ENCODE data around the gene HUS1B. TPM values are rescaled to one million over a fixed set of nuclear protein-coding genes. Genes with fewer than 3 reads are reported as not detected.

The HUS1B gene
- total and polyA plus RNA-seq, 2 experiments from 2014 or later, result 1.3 to 3.9 TPM

GRCh38 chr6:650098-650497 is 6.8 kb downstream of the HUS1B start:
- peak; percentile 88 for ATAC-seq
- Histone ChIP-seq H4K20me1 (replicated peaks; ENCODE audit: insufficient read depth) (no peaks in the 10 kb centered on the region), H3K4me2 (peak overlapping the region; percentile 15; the same call in 1 of the 2 replicates), H3K27ac (ENCODE audit: low read depth) (peak overlapping the region; percentile 41), H2AFZ (no peak overlapping the region), H3F3A (replicated peaks; ENCODE audit: low read depth) (no peaks in the 10 kb centered on the region), H3K79me2 (replicated peaks; ENCODE audit: insufficient read depth) (peaks cover 92% of the 10 kb centered on the region), H3K4me1 (ENCODE audit: insufficient read depth) (peaks cover 48% of the 10 kb centered on the region), H3K36me3 (ENCODE audit: insufficient read depth) (no peaks in the 10 kb centered on the region), H3K4me3 (peak overlapping the region; percentile 2), H3K27me3 (ENCODE audit: insufficient read depth) (no peaks in the 10 kb centered on the region), H3K9me2 (ENCODE audit: insufficient read depth) (no peaks in the 10 kb centered on the region)
- Mint-ChIP-seq H3K9me3 (no peaks in the 10 kb centered on the region), H3K36me3 (ENCODE audit: low read depth) (peaks cover 9% of the 10 kb centered on the region), H3K27ac (no peak overlapping the region), H3K4me1 (peaks cover 29% of the 10 kb centered on the region), H3K4me3 (no peak overlapping the region), H3K27me3 (ENCODE audit: insufficient read depth, low read depth, poor library complexity) (no peaks in the 10 kb centered on the region)
- DNase-seq (ENCODE audit: low spot score), result peak; percentile 63
- TF ChIP-seq EZH2phosphoT487 (IDR thresholded peaks at IDR 0.05; ENCODE audit: unreplicated experiment) (no peak), ZNF462 (CRISPR knock-in tag; IDR thresholded peaks at IDR 0.05) (no peak), POLR2AphosphoS5 (IDR thresholded peaks at IDR 0.05; ENCODE audit: low read depth) (no peak), NANOG (IDR thresholded peaks at IDR 0.05; ENCODE audit: borderline replicate concordance) (no peak; the same call in 1 of the 2 replicates), ETS1 (IDR thresholded peaks at IDR 0.05) (no peak), CTCF (conservative IDR thresholded peaks at IDR 0.05; ENCODE audit: low read depth in 2 of 2) (no peak), REST (IDR thresholded peaks at IDR 0.05; ENCODE audit: unreplicated experiment) (no peak), STAT1 (IDR thresholded peaks at IDR 0.05; ENCODE audit: unreplicated experiment) (no peak), CREB1 (CRISPR knock-in tag; IDR thresholded peaks at IDR 0.05; ENCODE audit: low read depth) (no peak), ZNF114 (CRISPR knock-in tag; IDR thresholded peaks at IDR 0.05) (no peak), JUNB (IDR thresholded peaks at IDR 0.05; ENCODE audit: unreplicated experiment) (no peak), ZNF331 (CRISPR knock-in tag; IDR thresholded peaks at IDR 0.05; ENCODE audit: low read depth) (no peak)
